ENCODE data around the gene SLC24A4.

The SLC24A4 gene

GRCh38 chr14:92425101-92425500 is 102.1 kb downstream of the SLC24A4 start:
- Histone ChIP-seq H3K36me3 (no peaks in the 10 kb centered on the region), H3K4me1 (no peaks in the 10 kb centered on the region), H3K27me3 (no peaks in the 10 kb centered on the region), H3K4me3 (no peak overlapping the region), H3K27ac (no peak overlapping the region), H3K9ac (no peak overlapping the region), H3K9me3 (no peaks in the 10 kb centered on the region), H3K4me2 (no peak overlapping the region), H4K20me1 (no peaks in the 10 kb centered on the region)
- no peak for TF ChIP-seq Cebpa-rat (IDR thresholded peaks at IDR 0.05)

GRCh38 chr14:92426237-92426636 is 103.3 kb downstream of the SLC24A4 start:
- H3K4me2 ChIP-seq, result no peak overlapping the region
- no peaks in the 10 kb centered on the region for H4K20me1 ChIP-seq
- H3K4me1 ChIP-seq, result no peaks in the 10 kb centered on the region
- H3K4me3 ChIP-seq, result no peak overlapping the region
- no peaks in the 10 kb centered on the region for H3K27me3 ChIP-seq
- TF ChIP-seq Cebpa-rat (IDR thresholded peaks at IDR 0.05), result no peak
- H3K36me3 ChIP-seq, result no peaks in the 10 kb centered on the region
- no peaks in the 10 kb centered on the region for H3K9me3 ChIP-seq
- no peak overlapping the region for H3K27ac ChIP-seq
- no peak overlapping the region for H3K9ac ChIP-seq

- H3K4me2 ChIP-seq, result no peak overlapping the region
- H3K27ac ChIP-seq, result no peak overlapping the region
- H4K20me1 ChIP-seq, result no peaks in the 10 kb centered on the region
- no peaks in the 10 kb centered on the region for H3K4me1 ChIP-seq
- no peaks in the 10 kb centered on the region for H3K36me3 ChIP-seq
- H3K9ac ChIP-seq, result no peak overlapping the region
- no peak for TF ChIP-seq Cebpa-rat (IDR thresholded peaks at IDR 0.05)
- no peaks in the 10 kb centered on the region for H3K27me3 ChIP-seq
- H3K4me3 ChIP-seq, result no peak overlapping the region
- no peaks in the 10 kb centered on the region for H3K9me3 ChIP-seq
These were observed 104.1 kb downstream of the SLC24A4 start for GRCh38 chr14:92427096-92427495.

- H3K27me3 ChIP-seq, result no peaks in the 10 kb centered on the region
- no peak for TF ChIP-seq Cebpa-rat (IDR thresholded peaks at IDR 0.05)
- H3K9me3 ChIP-seq, result no peaks in the 10 kb centered on the region
- H3K4me3 ChIP-seq, result no peak overlapping the region
- H4K20me1 ChIP-seq, result no peaks in the 10 kb centered on the region
- H3K36me3 ChIP-seq, result no peaks in the 10 kb centered on the region
- H3K4me1 ChIP-seq, result no peaks in the 10 kb centered on the region
- H3K9ac ChIP-seq, result no peak overlapping the region
- H3K4me2 ChIP-seq, result no peak overlapping the region
- no peak overlapping the region for H3K27ac ChIP-seq
These were observed 107.7 kb downstream of the SLC24A4 start for GRCh38 chr14:92430686-92431085.

GRCh38 chr14:92431199-92431725 is 108.3 kb downstream of the SLC24A4 start:
- Histone ChIP-seq H3K36me3 (no peaks in the 10 kb centered on the region), H4K20me1 (no peaks in the 10 kb centered on the region), H3K9ac (no peak overlapping the region), H3K4me1 (no peaks in the 10 kb centered on the region), H3K9me3 (no peaks in the 10 kb centered on the region), H3K4me2 (no peak overlapping the region), H3K27me3 (no peaks in the 10 kb centered on the region), H3K4me3 (no peak overlapping the region), H3K27ac (no peak overlapping the region)
- no peak for TF ChIP-seq Cebpa-rat (IDR thresholded peaks at IDR 0.05)

- TF ChIP-seq Cebpa-rat (IDR thresholded peaks at IDR 0.05), result no peak
- 0 out of 2 replicates have a peak, but pooled peaks cover 7% of the 10 kb centered on the region for H3K9me3 ChIP-seq
- no peaks in the 10 kb centered on the region for H3K36me3 ChIP-seq
- no peak overlapping the region for H3K27ac ChIP-seq
- no peaks in the 10 kb centered on the region for H3K27me3 ChIP-seq
- no peak overlapping the region for H3K4me3 ChIP-seq
- peaks cover 9% of the 10 kb centered on the region; the same call in 1 of the 2 replicates for H3K4me1 ChIP-seq
- no peak overlapping the region for H3K4me2 ChIP-seq
- H3K9ac ChIP-seq, result no peak overlapping the region
- no peaks in the 10 kb centered on the region for H4K20me1 ChIP-seq
These were observed 110.4 kb downstream of the SLC24A4 start for GRCh38 chr14:92433407-92433806.

GRCh38 chr14:92435154-92435553 is 112.2 kb downstream of the SLC24A4 start:
- H4K20me1 ChIP-seq, result no peaks in the 10 kb centered on the region
- H3K27ac ChIP-seq, result no peak overlapping the region
- H3K4me1 ChIP-seq, result peaks cover 18% of the 10 kb centered on the region
- H3K9ac ChIP-seq, result no peak overlapping the region
- no peak overlapping the region for H3K4me2 ChIP-seq
- H3K4me3 ChIP-seq, result no peak overlapping the region
- H3K9me3 ChIP-seq, result 0 out of 2 replicates have a peak, but pooled peaks cover 7% of the 10 kb centered on the region
- no peaks in the 10 kb centered on the region for H3K27me3 ChIP-seq
- no peak for TF ChIP-seq Cebpa-rat (IDR thresholded peaks at IDR 0.05)
- no peaks in the 10 kb centered on the region for H3K36me3 ChIP-seq

GRCh38 chr14:92436115-92436776 is 113.3 kb downstream of the SLC24A4 start:
- Histone ChIP-seq H3K27me3 (no peaks in the 10 kb centered on the region), H3K4me2 (no peak overlapping the region), H3K4me3 (no peak overlapping the region), H4K20me1 (no peaks in the 10 kb centered on the region), H3K9me3 (0 out of 2 replicates have a peak, but pooled peaks cover 7% of the 10 kb centered on the region), H3K36me3 (no peaks in the 10 kb centered on the region), H3K27ac (no peak overlapping the region), H3K9ac (no peak overlapping the region), H3K4me1 (peaks cover 22% of the 10 kb centered on the region)
- TF ChIP-seq Cebpa-rat (IDR thresholded peaks at IDR 0.05), result no peak

- no peak for TF ChIP-seq Cebpa-rat (IDR thresholded peaks at IDR 0.05)
These were observed 114.3 kb downstream of the SLC24A4 start for GRCh38 chr14:92437309-92437708.

GRCh38 chr14:92437729-92438285 is 114.8 kb downstream of the SLC24A4 start:
- no peaks in the 10 kb centered on the region for H3K36me3 ChIP-seq
- H4K20me1 ChIP-seq, result no peaks in the 10 kb centered on the region
- H3K4me3 ChIP-seq, result no peak overlapping the region
- H3K27me3 ChIP-seq, result no peaks in the 10 kb centered on the region
- no peak for TF ChIP-seq Cebpa-rat (IDR thresholded peaks at IDR 0.05)
- H3K4me1 ChIP-seq, result peaks cover 35% of the 10 kb centered on the region
- H3K9me3 ChIP-seq, result 0 out of 2 replicates have a peak, but pooled peaks cover 7% of the 10 kb centered on the region
- no peak overlapping the region; the same call in 1 of the 2 replicates for H3K4me2 ChIP-seq
- no peak overlapping the region for H3K27ac ChIP-seq
- H3K9ac ChIP-seq, result no peak overlapping the region

More at GRCh38 chr14:92437309-92437708, 114.3 kb downstream of the SLC24A4 start:
- H3K36me3 ChIP-seq, result no peaks in the 10 kb centered on the region
- no peaks in the 10 kb centered on the region for H4K20me1 ChIP-seq
- no peak overlapping the region for H3K27ac ChIP-seq
- H3K4me2 ChIP-seq, result no peak overlapping the region
- no peak overlapping the region for H3K4me3 ChIP-seq
- H3K4me1 ChIP-seq, result peaks cover 30% of the 10 kb centered on the region
- H3K9ac ChIP-seq, result no peak overlapping the region
- H3K9me3 ChIP-seq, result 0 out of 2 replicates have a peak, but pooled peaks cover 7% of the 10 kb centered on the region
- no peaks in the 10 kb centered on the region for H3K27me3 ChIP-seq

Measured in BLaER1 (cell line).